Measurements from ENCODE around the gene ARMC6. TPM values are rescaled to one million over a fixed set of nuclear protein-coding genes. Genes with fewer than 3 reads are reported as not detected.

The ARMC6 gene
- total and polyA plus RNA-seq, 12 donors, result 13.4 to 27.9 (median 16.0) TPM

DNA sequence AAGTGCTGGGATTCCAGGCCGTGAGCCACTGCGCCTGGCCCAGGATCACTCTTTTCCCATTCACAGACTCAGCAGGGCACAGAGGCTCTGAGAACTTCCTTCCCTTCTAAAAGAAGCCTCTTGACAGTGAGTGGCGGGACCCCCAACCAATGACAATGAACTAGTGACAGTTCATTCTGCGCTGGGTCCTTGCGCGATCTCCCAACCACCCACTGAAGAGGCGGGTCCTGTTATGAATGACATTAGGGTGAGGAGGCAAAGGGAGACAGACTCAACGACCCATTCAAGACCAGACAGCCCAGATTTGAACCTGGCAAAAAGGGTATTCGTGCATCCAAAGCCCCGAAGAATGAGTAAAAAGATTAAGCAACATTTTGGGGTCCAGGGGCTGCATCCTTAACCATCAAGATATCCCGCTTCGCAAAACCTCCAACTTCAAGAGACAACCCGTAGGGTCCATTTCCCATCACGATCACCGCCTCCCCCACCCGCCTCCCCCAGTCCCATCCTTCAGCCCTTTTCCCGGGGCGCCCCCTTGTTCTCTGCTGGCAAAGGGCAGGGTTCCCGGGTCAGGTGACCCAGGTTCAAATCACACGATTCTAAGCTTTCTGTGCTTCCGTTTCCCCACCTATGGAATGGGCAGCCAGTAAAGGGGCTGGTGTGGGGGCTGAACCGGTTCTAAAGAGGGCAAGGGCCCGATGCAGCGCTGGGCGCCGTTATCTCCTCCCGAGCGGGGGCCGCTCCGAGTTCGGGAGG is 805 bp upstream of the ARMC6 start:
- Histone ChIP-seq H3K9me3 (no peaks in the 10 kb centered on the region), H3K4me3 (peak overlapping the region; percentile 71 to 99 (median 86)), H3K27me3 (no peaks in the 10 kb centered on the region), H3K4me1 (peaks cover 0 to 38% (median 29%) of the 10 kb centered on the region in 9 donors), H3K36me3 (peaks cover 0 to 46% (median 9%) of the 10 kb centered on the region in 9 donors), H3K27ac (peak overlapping the region; percentile 91 to 100 (median 98))
- 0 to 1% methylated on average over 31 of the region's 31 CpGs for WGBS, 2 donors
- intact Hi-C loops (cut with DNase I), result no loop called here
- peak; percentile 79 to 99 for DNase-seq
- peak; percentile 76 to 93 (median 84) for ATAC-seq
- TF ChIP-seq, protein P1, sequence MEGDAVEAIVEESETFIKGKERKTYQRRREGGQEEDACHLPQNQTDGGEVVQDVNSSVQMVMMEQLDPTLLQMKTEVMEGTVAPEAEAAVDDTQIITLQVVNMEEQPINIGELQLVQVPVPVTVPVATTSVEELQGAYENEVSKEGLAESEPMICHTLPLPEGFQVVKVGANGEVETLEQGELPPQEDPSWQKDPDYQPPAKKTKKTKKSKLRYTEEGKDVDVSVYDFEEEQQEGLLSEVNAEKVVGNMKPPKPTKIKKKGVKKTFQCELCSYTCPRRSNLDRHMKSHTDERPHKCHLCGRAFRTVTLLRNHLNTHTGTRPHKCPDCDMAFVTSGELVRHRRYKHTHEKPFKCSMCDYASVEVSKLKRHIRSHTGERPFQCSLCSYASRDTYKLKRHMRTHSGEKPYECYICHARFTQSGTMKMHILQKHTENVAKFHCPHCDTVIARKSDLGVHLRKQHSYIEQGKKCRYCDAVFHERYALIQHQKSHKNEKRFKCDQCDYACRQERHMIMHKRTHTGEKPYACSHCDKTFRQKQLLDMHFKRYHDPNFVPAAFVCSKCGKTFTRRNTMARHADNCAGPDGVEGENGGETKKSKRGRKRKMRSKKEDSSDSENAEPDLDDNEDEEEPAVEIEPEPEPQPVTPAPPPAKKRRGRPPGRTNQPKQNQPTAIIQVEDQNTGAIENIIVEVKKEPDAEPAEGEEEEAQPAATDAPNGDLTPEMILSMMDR (IDR thresholded peaks at IDR 0.05), result no peak

GRCh38 chr19:19033176-19033425 is 302 bp upstream of the ARMC6 start:
- no peak for DNase-seq
- 0 to 1% methylated on average over 16 to 32 of the region's 32 CpGs for WGBS, 2 donors
- Histone ChIP-seq H3K27ac (peak overlapping the region; percentile 91 to 100 (median 98)), H3K27me3 (no peaks in the 10 kb centered on the region), H3K36me3 (peaks cover 0 to 46% (median 9%) of the 10 kb centered on the region in 9 donors), H3K4me3 (peak overlapping the region; percentile 71 to 99 (median 86)), H3K4me1 (peaks cover 0 to 38% (median 29%) of the 10 kb centered on the region in 9 donors), H3K9me3 (no peaks in the 10 kb centered on the region)
- intact Hi-C loops (cut with DNase I), result no loop called here
- TF ChIP-seq, protein P1 (IDR thresholded peaks at IDR 0.05), result no peak
- ATAC-seq, result peak in 4 of 8 donors; percentile 0 to 44 (median 5)

DNA sequence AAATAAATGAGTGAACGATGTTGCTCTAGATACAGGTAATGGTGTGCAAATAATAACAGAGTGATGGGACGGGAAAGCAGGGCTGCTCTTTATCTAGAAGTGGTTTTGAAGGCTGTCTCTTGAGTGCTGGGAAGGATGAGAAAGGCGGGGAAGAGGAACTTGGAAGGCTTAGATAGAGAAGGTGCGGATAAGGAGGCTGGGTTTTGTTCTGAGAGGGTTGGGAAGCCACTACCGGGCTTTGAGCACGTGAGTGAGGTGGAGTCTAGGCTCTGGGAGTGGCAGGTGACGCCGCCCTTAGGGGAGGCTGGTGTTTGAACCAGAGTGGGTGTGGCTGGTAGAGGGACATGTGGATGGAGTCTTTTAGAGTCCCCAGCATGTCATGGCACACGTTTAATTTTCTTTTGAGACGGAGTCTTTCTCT is 811 bp downstream of the ARMC6 start:
- no peaks in the 10 kb centered on the region for H3K27me3 ChIP-seq
- WGBS, 2 donors, result 8 to 9% methylated on average over 10 of the region's 10 CpGs
- TF ChIP-seq, protein P1 (IDR thresholded peaks at IDR 0.05), result no peak
- H3K4me3 ChIP-seq, result peak overlapping the region; percentile 71 to 99 (median 86)
- H3K9me3 ChIP-seq, result no peaks in the 10 kb centered on the region
- H3K4me1 ChIP-seq, result peaks cover 0 to 38% (median 29%) of the 10 kb centered on the region in 9 donors
- peak in 1 of 8 donors; percentile 42 for ATAC-seq
- peaks cover 0 to 42% (median 0%) of the 10 kb centered on the region in 9 donors for H3K36me3 ChIP-seq
- intact Hi-C loops (cut with DNase I), result no loop called here
- H3K27ac ChIP-seq, result peak overlapping the region in 8 of 10 donors; percentile 91 to 100 (median 98)
- DNase-seq, result no peak

DNA sequence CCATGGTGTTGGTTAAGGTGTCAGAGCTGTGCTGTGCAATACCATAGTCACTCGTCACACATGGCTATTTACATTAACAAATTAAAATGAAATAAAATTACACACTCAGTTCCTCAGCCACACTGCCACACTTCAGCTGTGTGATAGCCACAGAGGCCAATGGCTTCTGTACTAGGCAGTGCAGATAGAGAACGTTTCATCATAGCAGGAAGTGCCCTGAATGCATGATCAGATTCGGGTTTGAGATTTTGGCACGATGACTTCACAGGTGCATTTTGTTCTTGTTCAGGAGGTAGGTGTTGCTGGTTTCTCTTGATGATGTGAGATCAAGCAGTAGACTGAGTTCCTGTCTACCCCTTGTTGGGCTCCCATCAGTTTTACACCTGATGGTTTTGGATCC is 6.5 kb downstream of the ARMC6 start:
- Histone ChIP-seq H3K4me1 (peaks cover 0 to 13% (median 3%) of the 10 kb centered on the region in 9 donors), H3K27ac (peak overlapping the region in 1 of 10 donors; percentile 45), H3K9me3 (no peaks in the 10 kb centered on the region), H3K27me3 (no peaks in the 10 kb centered on the region), H3K4me3 (no peak overlapping the region), H3K36me3 (peaks cover 0 to 49% (median 0%) of the 10 kb centered on the region in 9 donors)
- TF ChIP-seq, protein P1 (IDR thresholded peaks at IDR 0.05), result no peak
- no peak for DNase-seq
- intact Hi-C loops (cut with DNase I), result no loop called here
- 76 to 85% methylated on average over 4 of the region's 4 CpGs for WGBS, 2 donors
- ATAC-seq, result no peak
